Kidney tubule cell (primary cell): ENCODE results near the gene SLAIN2.
"Not testable (repeated sequence)": the region's sequence is repeated elsewhere in the genome, so short reads cannot be mapped to it uniquely, and the experiment has no call there.

Experiments used
- DNase-seq: peaks from one replicate; pipeline ENCODE4 v3.0.0-alpha.2; 2018; ENCODE audit warnings: low spot score

The SLAIN2 gene

GRCh38 chr4:48445704-48446103 lies 104.4 kb downstream of the SLAIN2 start:
- DNase-seq, result peak; percentile 22

- DNase-seq, result no peak
Measured at GRCh38 chr4:48446642-48447041, 105.3 kb downstream of the SLAIN2 start.

DNA sequence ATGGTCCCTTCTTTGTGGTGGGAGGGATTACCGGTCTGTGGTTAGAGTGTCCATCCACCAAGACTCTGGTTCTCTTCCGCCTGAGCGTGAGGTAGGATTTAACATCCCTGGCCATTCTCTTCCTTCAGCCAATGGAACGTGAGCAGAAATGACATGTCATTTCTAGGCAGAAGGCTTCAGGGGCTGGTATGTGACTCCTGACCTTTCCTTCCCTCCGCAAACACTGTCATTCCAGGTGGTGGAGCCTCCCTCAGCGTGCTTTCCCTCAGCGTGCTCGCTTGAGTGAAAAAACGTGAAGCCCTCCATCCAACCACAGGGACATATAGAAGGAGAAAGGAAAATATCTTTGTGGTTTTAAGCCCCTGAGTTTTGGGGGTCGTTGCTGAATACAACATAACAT lies 107.8 kb downstream of the SLAIN2 start:
- DNase-seq, result no peak

GRCh38 chr4:48450740-48451139 lies 109.4 kb downstream of the SLAIN2 start:
- DNase-seq, result no peak

- DNase-seq, result not testable (repeated sequence)
Measured at GRCh38 chr4:48451656-48452055, 110.3 kb downstream of the SLAIN2 start.

DNA sequence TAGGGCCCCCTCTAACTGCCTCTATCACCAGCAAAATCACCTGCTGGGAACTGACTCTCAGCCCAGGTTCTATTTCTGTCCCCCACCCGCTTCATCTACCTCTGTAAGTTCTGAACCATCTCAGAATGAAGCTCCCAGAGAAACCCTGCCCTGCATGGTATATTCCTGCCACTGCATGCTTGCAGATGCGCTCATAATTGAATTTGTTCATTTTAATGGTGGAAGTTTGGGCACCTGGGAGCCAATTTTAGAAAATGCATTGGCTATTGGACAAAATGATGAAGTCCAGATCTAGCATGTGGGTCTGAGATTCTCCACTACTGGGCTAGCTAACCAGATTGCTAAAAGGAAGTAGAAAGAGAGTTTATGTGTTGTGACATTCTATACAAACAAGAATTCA lies 113.3 kb downstream of the SLAIN2 start:
- no peak for DNase-seq

DNA sequence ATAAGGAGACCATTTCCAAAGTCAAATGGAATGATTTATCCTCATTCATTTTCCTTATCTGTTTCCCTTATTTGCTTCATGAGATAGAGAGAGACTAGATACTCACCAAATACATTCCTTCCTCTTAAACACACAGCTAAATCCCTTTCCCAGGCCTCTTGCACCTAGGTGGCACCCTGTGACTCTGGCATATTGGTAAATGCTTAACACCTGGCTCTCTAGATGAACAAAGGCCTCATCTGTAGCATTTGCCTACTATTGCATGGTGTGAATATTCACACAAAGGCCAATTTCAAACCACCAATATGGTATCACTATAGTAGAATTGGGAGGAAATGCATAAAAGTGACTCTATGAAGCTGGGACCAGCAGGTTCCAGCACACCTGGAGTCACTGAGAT lies 119.7 kb downstream of the SLAIN2 start:
- DNase-seq, result no peak

GRCh38 chr4:48462363-48462762 lies 121.0 kb downstream of the SLAIN2 start:
- DNase-seq, result no peak

DNA sequence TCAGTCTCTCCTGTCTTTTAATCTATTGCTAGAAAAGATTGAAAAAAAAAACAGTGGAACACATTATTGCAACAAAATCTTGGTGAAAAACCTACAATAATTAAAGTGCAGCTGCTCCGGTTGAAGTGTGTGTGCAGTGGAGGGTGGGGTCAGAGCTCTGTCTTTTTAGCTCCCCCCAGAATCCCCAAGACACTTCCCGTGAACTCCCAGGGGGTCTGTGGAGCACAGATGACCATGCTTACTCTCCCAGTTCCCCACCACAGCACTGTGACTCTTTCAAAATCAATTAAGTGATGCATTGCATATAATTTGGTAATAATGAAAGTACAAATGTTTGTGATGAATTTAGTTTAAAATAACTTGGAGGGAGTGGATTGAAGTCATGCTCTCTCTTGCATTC lies 126.1 kb downstream of the SLAIN2 start:
- DNase-seq, result no peak

DNA sequence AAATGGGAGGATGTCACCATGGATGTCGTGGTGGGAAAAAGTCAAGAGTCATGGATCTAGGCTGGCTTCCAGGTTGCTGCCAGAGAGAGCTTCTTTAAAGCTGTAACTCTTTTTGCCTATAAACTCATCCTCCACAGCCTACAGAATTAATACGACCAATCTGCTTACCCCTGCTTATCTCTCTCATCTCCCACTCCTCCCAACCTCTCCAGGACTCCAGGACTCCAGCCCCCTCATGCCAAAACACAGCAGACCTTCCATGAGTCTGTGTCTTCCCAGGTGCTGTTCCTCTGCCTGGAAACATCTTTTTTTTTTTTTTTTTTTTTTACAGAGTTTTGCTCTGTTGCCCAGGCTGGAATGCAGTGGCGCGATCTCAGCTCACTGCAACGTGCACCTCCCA lies 126.6 kb downstream of the SLAIN2 start:
- DNase-seq, result no peak

- no peak for DNase-seq
Measured at GRCh38 chr4:48470137-48470536, 128.8 kb downstream of the SLAIN2 start.

GRCh38 chr4:48470570-48470969 lies 129.2 kb downstream of the SLAIN2 start:
- DNase-seq, result peak; percentile 6

DNA sequence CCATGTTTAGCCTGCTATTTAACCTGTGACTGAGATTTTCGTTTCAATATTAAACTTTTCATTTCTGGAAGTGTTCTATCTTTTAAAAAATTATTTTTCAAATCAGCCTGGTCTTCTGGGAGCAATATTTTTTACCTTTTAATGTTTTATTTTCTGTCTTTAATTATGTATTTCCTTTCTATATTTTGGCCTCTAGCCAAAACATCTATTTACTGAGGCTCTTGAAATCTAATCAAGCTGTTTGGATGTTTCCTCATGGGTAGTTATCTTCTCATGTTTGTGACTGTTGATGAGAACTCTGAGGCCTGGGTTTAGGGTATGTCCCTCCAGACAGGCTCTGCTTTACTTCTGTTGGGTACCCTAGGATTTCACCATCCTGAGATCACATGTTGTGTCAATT lies 131.5 kb downstream of the SLAIN2 start:
- DNase-seq, result no peak

GRCh38 chr4:48475770-48476169 lies 134.4 kb downstream of the SLAIN2 start:
- no peak for DNase-seq
